ENCODE results near the gene PTPRN2.

DNA sequence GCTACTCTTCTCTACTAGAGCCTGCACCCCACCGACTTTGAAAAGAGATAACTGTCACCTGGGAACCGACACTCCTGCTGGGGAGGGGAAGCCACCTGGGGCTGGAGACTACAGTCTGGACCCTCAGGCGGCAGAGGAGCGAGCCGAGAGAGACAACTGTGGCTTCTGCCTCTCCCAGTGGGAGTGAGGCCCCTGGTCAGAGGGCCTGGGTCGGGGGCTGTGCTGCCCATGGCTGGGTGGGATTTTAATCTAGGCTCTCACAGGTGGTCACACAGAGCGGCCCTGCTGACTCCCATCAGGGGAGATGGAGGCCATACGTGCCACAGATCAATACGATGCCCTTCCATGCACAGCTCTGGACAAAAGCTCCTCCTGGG lies 878.7 kb downstream of the PTPRN2 start:
- TF ChIP-seq, protein P1, sequence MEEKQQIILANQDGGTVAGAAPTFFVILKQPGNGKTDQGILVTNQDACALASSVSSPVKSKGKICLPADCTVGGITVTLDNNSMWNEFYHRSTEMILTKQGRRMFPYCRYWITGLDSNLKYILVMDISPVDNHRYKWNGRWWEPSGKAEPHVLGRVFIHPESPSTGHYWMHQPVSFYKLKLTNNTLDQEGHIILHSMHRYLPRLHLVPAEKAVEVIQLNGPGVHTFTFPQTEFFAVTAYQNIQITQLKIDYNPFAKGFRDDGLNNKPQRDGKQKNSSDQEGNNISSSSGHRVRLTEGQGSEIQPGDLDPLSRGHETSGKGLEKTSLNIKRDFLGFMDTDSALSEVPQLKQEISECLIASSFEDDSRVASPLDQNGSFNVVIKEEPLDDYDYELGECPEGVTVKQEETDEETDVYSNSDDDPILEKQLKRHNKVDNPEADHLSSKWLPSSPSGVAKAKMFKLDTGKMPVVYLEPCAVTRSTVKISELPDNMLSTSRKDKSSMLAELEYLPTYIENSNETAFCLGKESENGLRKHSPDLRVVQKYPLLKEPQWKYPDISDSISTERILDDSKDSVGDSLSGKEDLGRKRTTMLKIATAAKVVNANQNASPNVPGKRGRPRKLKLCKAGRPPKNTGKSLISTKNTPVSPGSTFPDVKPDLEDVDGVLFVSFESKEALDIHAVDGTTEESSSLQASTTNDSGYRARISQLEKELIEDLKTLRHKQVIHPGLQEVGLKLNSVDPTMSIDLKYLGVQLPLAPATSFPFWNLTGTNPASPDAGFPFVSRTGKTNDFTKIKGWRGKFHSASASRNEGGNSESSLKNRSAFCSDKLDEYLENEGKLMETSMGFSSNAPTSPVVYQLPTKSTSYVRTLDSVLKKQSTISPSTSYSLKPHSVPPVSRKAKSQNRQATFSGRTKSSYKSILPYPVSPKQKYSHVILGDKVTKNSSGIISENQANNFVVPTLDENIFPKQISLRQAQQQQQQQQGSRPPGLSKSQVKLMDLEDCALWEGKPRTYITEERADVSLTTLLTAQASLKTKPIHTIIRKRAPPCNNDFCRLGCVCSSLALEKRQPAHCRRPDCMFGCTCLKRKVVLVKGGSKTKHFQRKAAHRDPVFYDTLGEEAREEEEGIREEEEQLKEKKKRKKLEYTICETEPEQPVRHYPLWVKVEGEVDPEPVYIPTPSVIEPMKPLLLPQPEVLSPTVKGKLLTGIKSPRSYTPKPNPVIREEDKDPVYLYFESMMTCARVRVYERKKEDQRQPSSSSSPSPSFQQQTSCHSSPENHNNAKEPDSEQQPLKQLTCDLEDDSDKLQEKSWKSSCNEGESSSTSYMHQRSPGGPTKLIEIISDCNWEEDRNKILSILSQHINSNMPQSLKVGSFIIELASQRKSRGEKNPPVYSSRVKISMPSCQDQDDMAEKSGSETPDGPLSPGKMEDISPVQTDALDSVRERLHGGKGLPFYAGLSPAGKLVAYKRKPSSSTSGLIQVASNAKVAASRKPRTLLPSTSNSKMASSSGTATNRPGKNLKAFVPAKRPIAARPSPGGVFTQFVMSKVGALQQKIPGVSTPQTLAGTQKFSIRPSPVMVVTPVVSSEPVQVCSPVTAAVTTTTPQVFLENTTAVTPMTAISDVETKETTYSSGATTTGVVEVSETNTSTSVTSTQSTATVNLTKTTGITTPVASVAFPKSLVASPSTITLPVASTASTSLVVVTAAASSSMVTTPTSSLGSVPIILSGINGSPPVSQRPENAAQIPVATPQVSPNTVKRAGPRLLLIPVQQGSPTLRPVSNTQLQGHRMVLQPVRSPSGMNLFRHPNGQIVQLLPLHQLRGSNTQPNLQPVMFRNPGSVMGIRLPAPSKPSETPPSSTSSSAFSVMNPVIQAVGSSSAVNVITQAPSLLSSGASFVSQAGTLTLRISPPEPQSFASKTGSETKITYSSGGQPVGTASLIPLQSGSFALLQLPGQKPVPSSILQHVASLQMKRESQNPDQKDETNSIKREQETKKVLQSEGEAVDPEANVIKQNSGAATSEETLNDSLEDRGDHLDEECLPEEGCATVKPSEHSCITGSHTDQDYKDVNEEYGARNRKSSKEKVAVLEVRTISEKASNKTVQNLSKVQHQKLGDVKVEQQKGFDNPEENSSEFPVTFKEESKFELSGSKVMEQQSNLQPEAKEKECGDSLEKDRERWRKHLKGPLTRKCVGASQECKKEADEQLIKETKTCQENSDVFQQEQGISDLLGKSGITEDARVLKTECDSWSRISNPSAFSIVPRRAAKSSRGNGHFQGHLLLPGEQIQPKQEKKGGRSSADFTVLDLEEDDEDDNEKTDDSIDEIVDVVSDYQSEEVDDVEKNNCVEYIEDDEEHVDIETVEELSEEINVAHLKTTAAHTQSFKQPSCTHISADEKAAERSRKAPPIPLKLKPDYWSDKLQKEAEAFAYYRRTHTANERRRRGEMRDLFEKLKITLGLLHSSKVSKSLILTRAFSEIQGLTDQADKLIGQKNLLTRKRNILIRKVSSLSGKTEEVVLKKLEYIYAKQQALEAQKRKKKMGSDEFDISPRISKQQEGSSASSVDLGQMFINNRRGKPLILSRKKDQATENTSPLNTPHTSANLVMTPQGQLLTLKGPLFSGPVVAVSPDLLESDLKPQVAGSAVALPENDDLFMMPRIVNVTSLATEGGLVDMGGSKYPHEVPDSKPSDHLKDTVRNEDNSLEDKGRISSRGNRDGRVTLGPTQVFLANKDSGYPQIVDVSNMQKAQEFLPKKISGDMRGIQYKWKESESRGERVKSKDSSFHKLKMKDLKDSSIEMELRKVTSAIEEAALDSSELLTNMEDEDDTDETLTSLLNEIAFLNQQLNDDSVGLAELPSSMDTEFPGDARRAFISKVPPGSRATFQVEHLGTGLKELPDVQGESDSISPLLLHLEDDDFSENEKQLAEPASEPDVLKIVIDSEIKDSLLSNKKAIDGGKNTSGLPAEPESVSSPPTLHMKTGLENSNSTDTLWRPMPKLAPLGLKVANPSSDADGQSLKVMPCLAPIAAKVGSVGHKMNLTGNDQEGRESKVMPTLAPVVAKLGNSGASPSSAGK (IDR thresholded peaks at IDR 0.05), result no peak
- TF ChIP-seq GTF2F1 (IDR thresholded peaks at IDR 0.05; ENCODE audit: low read depth, low read length) (no peak), FOS (IDR thresholded peaks at IDR 0.05; ENCODE audit: extremely low read depth, insufficient read length) (no peak)
- TF ChIP-seq, protein P2, sequence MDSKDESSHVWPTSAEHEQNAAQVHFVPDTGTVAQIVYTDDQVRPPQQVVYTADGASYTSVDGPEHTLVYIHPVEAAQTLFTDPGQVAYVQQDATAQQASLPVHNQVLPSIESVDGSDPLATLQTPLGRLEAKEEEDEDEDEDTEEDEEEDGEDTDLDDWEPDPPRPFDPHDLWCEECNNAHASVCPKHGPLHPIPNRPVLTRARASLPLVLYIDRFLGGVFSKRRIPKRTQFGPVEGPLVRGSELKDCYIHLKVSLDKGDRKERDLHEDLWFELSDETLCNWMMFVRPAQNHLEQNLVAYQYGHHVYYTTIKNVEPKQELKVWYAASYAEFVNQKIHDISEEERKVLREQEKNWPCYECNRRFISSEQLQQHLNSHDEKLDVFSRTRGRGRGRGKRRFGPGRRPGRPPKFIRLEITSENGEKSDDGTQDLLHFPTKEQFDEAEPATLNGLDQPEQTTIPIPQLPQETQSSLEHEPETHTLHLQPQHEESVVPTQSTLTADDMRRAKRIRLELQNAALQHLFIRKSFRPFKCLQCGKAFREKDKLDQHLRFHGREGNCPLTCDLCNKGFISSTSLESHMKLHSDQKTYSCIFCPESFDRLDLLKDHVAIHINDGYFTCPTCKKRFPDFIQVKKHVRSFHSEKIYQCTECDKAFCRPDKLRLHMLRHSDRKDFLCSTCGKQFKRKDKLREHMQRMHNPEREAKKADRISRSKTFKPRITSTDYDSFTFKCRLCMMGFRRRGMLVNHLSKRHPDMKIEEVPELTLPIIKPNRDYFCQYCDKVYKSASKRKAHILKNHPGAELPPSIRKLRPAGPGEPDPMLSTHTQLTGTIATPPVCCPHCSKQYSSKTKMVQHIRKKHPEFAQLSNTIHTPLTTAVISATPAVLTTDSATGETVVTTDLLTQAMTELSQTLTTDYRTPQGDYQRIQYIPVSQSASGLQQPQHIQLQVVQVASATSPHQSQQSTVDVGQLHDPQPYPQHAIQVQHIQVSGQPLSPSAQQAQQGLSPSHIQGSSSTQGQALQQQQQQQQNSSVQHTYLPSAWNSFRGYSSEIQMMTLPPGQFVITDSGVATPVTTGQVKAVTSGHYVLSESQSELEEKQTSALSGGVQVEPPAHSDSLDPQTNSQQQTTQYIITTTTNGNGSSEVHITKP (IDR thresholded peaks at IDR 0.05; ENCODE audit: partially characterized antibody), result no peak
- TF ChIP-seq, protein P3, sequence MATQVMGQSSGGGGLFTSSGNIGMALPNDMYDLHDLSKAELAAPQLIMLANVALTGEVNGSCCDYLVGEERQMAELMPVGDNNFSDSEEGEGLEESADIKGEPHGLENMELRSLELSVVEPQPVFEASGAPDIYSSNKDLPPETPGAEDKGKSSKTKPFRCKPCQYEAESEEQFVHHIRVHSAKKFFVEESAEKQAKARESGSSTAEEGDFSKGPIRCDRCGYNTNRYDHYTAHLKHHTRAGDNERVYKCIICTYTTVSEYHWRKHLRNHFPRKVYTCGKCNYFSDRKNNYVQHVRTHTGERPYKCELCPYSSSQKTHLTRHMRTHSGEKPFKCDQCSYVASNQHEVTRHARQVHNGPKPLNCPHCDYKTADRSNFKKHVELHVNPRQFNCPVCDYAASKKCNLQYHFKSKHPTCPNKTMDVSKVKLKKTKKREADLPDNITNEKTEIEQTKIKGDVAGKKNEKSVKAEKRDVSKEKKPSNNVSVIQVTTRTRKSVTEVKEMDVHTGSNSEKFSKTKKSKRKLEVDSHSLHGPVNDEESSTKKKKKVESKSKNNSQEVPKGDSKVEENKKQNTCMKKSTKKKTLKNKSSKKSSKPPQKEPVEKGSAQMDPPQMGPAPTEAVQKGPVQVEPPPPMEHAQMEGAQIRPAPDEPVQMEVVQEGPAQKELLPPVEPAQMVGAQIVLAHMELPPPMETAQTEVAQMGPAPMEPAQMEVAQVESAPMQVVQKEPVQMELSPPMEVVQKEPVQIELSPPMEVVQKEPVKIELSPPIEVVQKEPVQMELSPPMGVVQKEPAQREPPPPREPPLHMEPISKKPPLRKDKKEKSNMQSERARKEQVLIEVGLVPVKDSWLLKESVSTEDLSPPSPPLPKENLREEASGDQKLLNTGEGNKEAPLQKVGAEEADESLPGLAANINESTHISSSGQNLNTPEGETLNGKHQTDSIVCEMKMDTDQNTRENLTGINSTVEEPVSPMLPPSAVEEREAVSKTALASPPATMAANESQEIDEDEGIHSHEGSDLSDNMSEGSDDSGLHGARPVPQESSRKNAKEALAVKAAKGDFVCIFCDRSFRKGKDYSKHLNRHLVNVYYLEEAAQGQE (IDR thresholded peaks at IDR 0.05; ENCODE audit: borderline replicate concordance), result no peak
- TF ChIP-seq, protein P3 (CRISPR knock-in tag; IDR thresholded peaks at IDR 0.05; ENCODE audit: low read depth), result no peak
